ENCODE measurements around the gene CDH13. TPM values are rescaled to one million over a fixed set of nuclear protein-coding genes. Genes with fewer than 3 reads are reported as not detected.

Gene CDH13
- total RNA-seq, 1 donor from 2014 or later, result not detected

GRCh38 chr16:83831456-83831987 is 1204.8 kb downstream of the CDH13 start:
- intact Hi-C loops (cut with micrococcal nuclease), result no loop called here
- Mint-ChIP-seq H3K4me1 (no peaks in the 10 kb centered on the region), H3K27me3 (peaks cover 2% of the 10 kb centered on the region), H3K36me3 (ENCODE audit: low read depth) (no peaks in the 10 kb centered on the region), H3K27ac (no peak overlapping the region), H3K4me3 (no peak overlapping the region), H3K9me3 (no peaks in the 10 kb centered on the region)
- POLR2A ChIA-PET, result no interaction called here
- DNase-seq (no peak), ATAC-seq (ENCODE audit: low read depth) (no peak)
- CTCF ChIA-PET, result no interaction called here
- no peak for TF ChIP-seq CTCF (IDR thresholded peaks at IDR 0.05)

GRCh38 chr16:83833921-83834320 is 1207.2 kb downstream of the CDH13 start:
- Mint-ChIP-seq H3K36me3 (ENCODE audit: low read depth) (no peaks in the 10 kb centered on the region), H3K4me3 (no peak overlapping the region), H3K9me3 (no peaks in the 10 kb centered on the region), H3K27me3 (peaks cover 12% of the 10 kb centered on the region), H3K27ac (no peak overlapping the region), H3K4me1 (no peaks in the 10 kb centered on the region)
- ATAC-seq (ENCODE audit: low read depth) (no peak), DNase-seq (no peak)
- POLR2A ChIA-PET, result no interaction called here
- CTCF ChIA-PET, result no interaction called here
- intact Hi-C loops (cut with micrococcal nuclease), result no loop called here
- TF ChIP-seq CTCF (IDR thresholded peaks at IDR 0.05), result no peak

- Mint-ChIP-seq H3K4me1 (no peaks in the 10 kb centered on the region), H3K36me3 (ENCODE audit: low read depth) (no peaks in the 10 kb centered on the region), H3K27me3 (peaks cover 12% of the 10 kb centered on the region), H3K27ac (no peak overlapping the region), H3K9me3 (no peaks in the 10 kb centered on the region), H3K4me3 (no peak overlapping the region)
- intact Hi-C loops (cut with micrococcal nuclease), result no loop called here
- ChIA-PET POLR2A (no interaction called here), CTCF (interaction anchor here (2.6 kb wide), 1 partner anchor 9 kb away, joined by 9 read pairs; no protein-coding TSS in a partner anchor)
- ATAC-seq (ENCODE audit: low read depth) (no peak), DNase-seq (no peak)
- TF ChIP-seq CTCF (IDR thresholded peaks at IDR 0.05), result no peak
Observed at GRCh38 chr16:83835586-83836566, 1209.1 kb downstream of the CDH13 start.

GRCh38 chr16:83837566-83837965 is 1210.8 kb downstream of the CDH13 start:
- ChIA-PET POLR2A (no interaction called here), CTCF (interaction anchor here (2.6 kb wide), 1 partner anchor 11 kb away, joined by 9 read pairs; no protein-coding TSS in a partner anchor)
- DNase-seq (no peak), ATAC-seq (ENCODE audit: low read depth) (no peak)
- Mint-ChIP-seq H3K27ac (no peak overlapping the region), H3K27me3 (peaks cover 12% of the 10 kb centered on the region), H3K36me3 (ENCODE audit: low read depth) (no peaks in the 10 kb centered on the region), H3K9me3 (no peaks in the 10 kb centered on the region), H3K4me3 (no peak overlapping the region), H3K4me1 (peaks cover 12% of the 10 kb centered on the region)
- intact Hi-C loops (cut with micrococcal nuclease), result no loop called here
- TF ChIP-seq CTCF (IDR thresholded peaks at IDR 0.05), result no peak

GRCh38 chr16:83838151-83838550 is 1211.4 kb downstream of the CDH13 start:
- ChIA-PET CTCF (interaction anchor here (2.6 kb wide), 1 partner anchor 11 kb away, joined by 9 read pairs; no protein-coding TSS in a partner anchor), POLR2A (no interaction called here)
- Mint-ChIP-seq H3K4me1 (peaks cover 18% of the 10 kb centered on the region), H3K27ac (no peak overlapping the region), H3K9me3 (no peaks in the 10 kb centered on the region), H3K27me3 (peaks cover 12% of the 10 kb centered on the region), H3K36me3 (ENCODE audit: low read depth) (no peaks in the 10 kb centered on the region), H3K4me3 (no peak overlapping the region)
- intact Hi-C loops (cut with micrococcal nuclease), result no loop called here
- TF ChIP-seq CTCF (IDR thresholded peaks at IDR 0.05), result no peak
- no peak for DNase-seq
- ATAC-seq (ENCODE audit: low read depth), result no peak

All from activated B cell treated with CpG ODN at 0.5 μM for 24 hours (primary cell).